Calu3 (cell line): ENCODE data around the gene SEMA6D. TPM values are rescaled to one million over a fixed set of nuclear protein-coding genes. Genes with fewer than 3 reads are reported as not detected.

Experiments
- BruUV-seq: library from RNA; stranded (reverse); fragments of 400-500 nt; replicated peaks from 2 replicates; lab custom pipeline; 2021; lab: Mats Ljungman, UMichigan
- CTCF ChIA-PET: fragments of 300-600 bp; sonication (Branson Sonifier 250); formaldehyde crosslinking; loops from one replicate; lab custom pipeline; 2022; ENCODE audit warnings: antibody characterized with exemption; lab: Charles Lee
- DNase-seq: peaks from one replicate; pipeline ENCODE4 v3.0.0; 2022
- H3K27ac Mint-ChIP-seq: one replicate; pipeline ENCODE4 v1.8.0; 2022; ENCODE audit warnings: mixed read lengths; ENCODE audit not compliant: unreplicated experiment
- H3K27me3 Mint-ChIP-seq: one replicate; pipeline ENCODE4 v1.8.0; 2022; ENCODE audit warnings: mixed read lengths; ENCODE audit not compliant: unreplicated experiment
- H3K36me3 Mint-ChIP-seq: one replicate; pipeline ENCODE4 v1.8.0; 2022; ENCODE audit warnings: mild to moderate bottlenecking, moderate library complexity, mixed read lengths; ENCODE audit not compliant: insufficient read depth, unreplicated experiment
- H3K4me1 Mint-ChIP-seq: one replicate; pipeline ENCODE4 v1.8.0; 2022; ENCODE audit warnings: mild to moderate bottlenecking, low read depth, mixed read lengths; ENCODE audit not compliant: unreplicated experiment
- H3K4me3 Mint-ChIP-seq: one replicate; pipeline ENCODE4 v1.8.0; 2022; ENCODE audit warnings: mild to moderate bottlenecking, low read depth, moderate library complexity, mixed read lengths; ENCODE audit not compliant: unreplicated experiment
- H3K9me3 Mint-ChIP-seq: one replicate; pipeline ENCODE4 v1.8.0; 2022; ENCODE audit warnings: low read depth, mixed read lengths; ENCODE audit not compliant: unreplicated experiment
- intact Hi-C: fragments of 100-400 bp; cut with micrococcal nuclease; formaldehyde crosslinking; loops from one replicate; pipeline ENCODE4 v1.10.0; 2022; ENCODE audit not compliant: unreplicated experiment
- total RNA-seq: library from RNA; stranded (reverse); gene quantifications from 2 replicates; pipeline ENCODE4 v1.2.3, GENCODE V29; 2022
- TF ChIP-seq, protein P1 (sequence below): fragments of 200-600 bp; IDR thresholded peaks from one replicate; pipeline ENCODE4 v1.8.0; 2022; ENCODE audit warnings: antibody characterized with exemption; ENCODE audit not compliant: unreplicated experiment

The SEMA6D gene
- total RNA-seq, 1 experiment from 2014 or later = not detected

DNA sequence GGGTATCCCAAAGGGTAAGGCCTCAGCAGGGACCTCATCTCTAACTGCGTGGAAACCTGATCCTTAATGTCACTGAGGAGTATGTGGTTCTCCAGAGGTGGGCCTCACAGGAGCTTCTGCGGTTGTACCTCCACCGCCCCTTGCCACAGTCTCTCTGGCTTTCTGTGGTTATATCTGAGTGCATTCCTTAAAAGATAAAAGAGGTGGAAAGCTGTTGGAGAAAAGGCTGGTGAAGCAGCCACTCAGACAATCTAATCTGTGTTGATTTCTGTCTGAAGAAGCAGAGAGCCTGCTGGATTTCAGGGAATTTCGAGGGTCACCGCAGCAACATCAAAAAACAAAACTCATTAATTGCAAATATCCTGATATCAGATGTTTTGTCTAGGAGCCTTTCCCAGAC is 51.4 kb downstream of the SEMA6D start:
- H3K9me3 Mint-ChIP-seq = peaks cover 10% of the 10 kb centered on the region
- no peak for DNase-seq
- H3K4me1 Mint-ChIP-seq = no peaks in the 10 kb centered on the region
- no TSS peak for BruUV-seq
- H3K4me3 Mint-ChIP-seq = no peak overlapping the region
- no peaks in the 10 kb centered on the region for H3K36me3 Mint-ChIP-seq
- H3K27me3 Mint-ChIP-seq = no peaks in the 10 kb centered on the region
- intact Hi-C loops = no loop called here
- CTCF ChIA-PET = no interaction called here
- TF ChIP-seq, protein P1, sequence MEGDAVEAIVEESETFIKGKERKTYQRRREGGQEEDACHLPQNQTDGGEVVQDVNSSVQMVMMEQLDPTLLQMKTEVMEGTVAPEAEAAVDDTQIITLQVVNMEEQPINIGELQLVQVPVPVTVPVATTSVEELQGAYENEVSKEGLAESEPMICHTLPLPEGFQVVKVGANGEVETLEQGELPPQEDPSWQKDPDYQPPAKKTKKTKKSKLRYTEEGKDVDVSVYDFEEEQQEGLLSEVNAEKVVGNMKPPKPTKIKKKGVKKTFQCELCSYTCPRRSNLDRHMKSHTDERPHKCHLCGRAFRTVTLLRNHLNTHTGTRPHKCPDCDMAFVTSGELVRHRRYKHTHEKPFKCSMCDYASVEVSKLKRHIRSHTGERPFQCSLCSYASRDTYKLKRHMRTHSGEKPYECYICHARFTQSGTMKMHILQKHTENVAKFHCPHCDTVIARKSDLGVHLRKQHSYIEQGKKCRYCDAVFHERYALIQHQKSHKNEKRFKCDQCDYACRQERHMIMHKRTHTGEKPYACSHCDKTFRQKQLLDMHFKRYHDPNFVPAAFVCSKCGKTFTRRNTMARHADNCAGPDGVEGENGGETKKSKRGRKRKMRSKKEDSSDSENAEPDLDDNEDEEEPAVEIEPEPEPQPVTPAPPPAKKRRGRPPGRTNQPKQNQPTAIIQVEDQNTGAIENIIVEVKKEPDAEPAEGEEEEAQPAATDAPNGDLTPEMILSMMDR = no peak
- no peak overlapping the region for H3K27ac Mint-ChIP-seq

DNA sequence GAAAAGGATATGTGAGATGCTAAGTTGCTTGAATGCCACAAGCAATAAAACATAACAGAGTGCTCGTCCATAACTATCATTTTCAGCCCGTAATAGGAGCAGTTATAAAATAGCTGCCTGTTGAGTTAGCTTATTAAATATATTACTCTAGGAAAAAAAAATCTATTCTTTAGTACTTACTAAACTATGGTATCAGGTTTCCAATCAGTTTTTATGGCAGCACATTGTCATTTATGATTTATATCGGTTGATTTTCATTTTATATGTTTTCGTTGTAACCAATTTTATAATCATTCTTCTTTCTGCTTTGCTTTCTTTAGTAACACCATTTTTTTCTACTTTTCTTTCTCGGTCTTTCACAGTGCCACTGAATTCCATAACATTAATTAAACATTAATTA is 51.9 kb downstream of the SEMA6D start:
- TF ChIP-seq, protein P1 = no peak
- Mint-ChIP-seq H3K4me1 (no peaks in the 10 kb centered on the region), H3K9me3 (peaks cover 10% of the 10 kb centered on the region), H3K27me3 (no peaks in the 10 kb centered on the region), H3K36me3 (no peaks in the 10 kb centered on the region), H3K4me3 (no peak overlapping the region), H3K27ac (no peak overlapping the region)
- BruUV-seq = no TSS peak
- CTCF ChIA-PET = no interaction called here
- intact Hi-C loops = no loop called here
- DNase-seq = no peak

DNA sequence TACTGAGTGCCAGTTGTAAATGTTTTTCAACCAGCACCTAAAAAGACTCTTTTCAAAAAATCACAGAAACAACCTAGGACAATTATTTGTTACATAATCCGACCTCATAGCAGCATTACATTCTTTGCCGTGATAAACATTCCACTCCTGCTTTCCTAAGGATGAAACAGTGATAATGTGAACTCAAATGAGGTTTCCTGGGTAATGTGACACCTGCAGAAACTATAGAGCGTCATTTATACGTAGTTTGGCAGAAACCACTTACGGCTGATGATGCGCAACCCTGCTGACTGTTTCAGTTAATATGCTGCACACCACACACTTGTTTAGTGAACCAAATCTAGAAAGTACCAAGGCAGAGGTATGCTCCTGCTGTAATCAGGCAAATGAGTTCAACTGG is 55.8 kb downstream of the SEMA6D start:
- no TSS peak for BruUV-seq
- Mint-ChIP-seq H3K4me1 (no peaks in the 10 kb centered on the region), H3K36me3 (no peaks in the 10 kb centered on the region), H3K27ac (no peak overlapping the region), H3K27me3 (no peaks in the 10 kb centered on the region), H3K9me3 (peaks cover 7% of the 10 kb centered on the region), H3K4me3 (no peak overlapping the region)
- CTCF ChIA-PET = no interaction called here
- TF ChIP-seq, protein P1 = no peak
- DNase-seq = no peak
- intact Hi-C loops = no loop called here

DNA sequence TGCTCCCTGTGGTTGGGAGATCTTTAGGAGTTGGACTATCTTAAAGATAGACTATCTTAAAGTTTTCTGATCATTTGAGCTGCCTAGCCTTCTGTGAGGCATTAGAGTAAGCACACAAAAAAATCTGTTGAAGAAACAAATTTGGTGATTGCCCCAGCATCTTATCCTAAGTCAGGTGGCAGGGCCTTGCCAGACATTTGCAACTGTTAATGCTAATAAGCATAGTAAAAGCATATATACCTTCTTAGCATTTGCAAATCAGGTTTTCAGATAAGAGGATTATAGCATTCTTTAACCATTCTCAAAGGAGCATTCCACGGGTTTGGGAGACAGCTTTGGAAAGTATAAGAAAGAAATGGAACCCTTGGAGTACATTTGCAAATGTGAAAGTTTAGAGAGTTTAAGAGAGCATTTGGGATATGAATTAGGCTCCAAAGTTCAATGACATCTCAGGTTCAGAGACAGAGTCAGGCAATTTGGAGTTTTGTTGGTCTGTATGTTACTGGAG is 61.0 kb downstream of the SEMA6D start:
- Mint-ChIP-seq H3K36me3 (no peaks in the 10 kb centered on the region), H3K4me3 (no peak overlapping the region), H3K27me3 (no peaks in the 10 kb centered on the region), H3K9me3 (peaks cover 4% of the 10 kb centered on the region), H3K4me1 (no peaks in the 10 kb centered on the region), H3K27ac (no peak overlapping the region)
- BruUV-seq = no TSS peak
- TF ChIP-seq, protein P1 = no peak
- CTCF ChIA-PET = no interaction called here
- no peak for DNase-seq
- intact Hi-C loops = no loop called here
